HL-60 (cell line): ENCODE measurements around the gene TSPAN18.

Experiments
- DNase-seq, 2 experiments: peaks; one replicate each; pipeline ENCODE4 v3.0.0-alpha.2; 2010 to 2020; ENCODE audit warnings: low read depth in 1 of 2, low spot score in 1 of 2
- H3K27ac ChIP-seq: fragments of 250-450 bp; sonication (Bioruptor Pico); replicated peaks from 2 replicates; pipeline ENCODE4 v1.5.1; 2020; ENCODE audit warnings: mild to moderate bottlenecking, moderate library complexity
- H3K27me3 ChIP-seq: fragments of 250-450 bp; sonication (Bioruptor Pico); 2 replicates; pipeline ENCODE4 v1.5.1; 2021; ENCODE audit warnings: mild to moderate bottlenecking, moderate library complexity; ENCODE audit not compliant: insufficient read depth, poor library complexity, severe bottlenecking
- H3K4me3 ChIP-seq: replicated peaks from 2 replicates; pipeline ENCODE4 v1.5.1; 2011; ENCODE audit warnings: mild to moderate bottlenecking, control low read depth, low read length; ENCODE audit not compliant: insufficient read depth
- CTCF ChIP-seq: IDR thresholded peaks from one replicate; pipeline ENCODE4 v1.5.1; 2011; ENCODE audit warnings: low read length, control low read depth, inconsistent platforms; ENCODE audit not compliant: insufficient read depth
- GABPA ChIP-seq: IDR thresholded peaks from 2 replicates; pipeline ENCODE4 v1.6.1; 2012; ENCODE audit warnings: low read depth
- POLR2AphosphoS5 ChIP-seq: IDR thresholded peaks from 2 replicates; pipeline ENCODE4 v1.6.1; 2012; ENCODE audit warnings: low read depth
- REST ChIP-seq: IDR thresholded peaks from 2 replicates; pipeline ENCODE4 v1.6.1; 2012; ENCODE audit warnings: low read depth; ENCODE audit not compliant: insufficient replicate concordance
- SPI1 ChIP-seq: IDR thresholded peaks from 2 replicates; pipeline ENCODE4 v1.6.1; 2012; ENCODE audit warnings: low read depth, mild to moderate bottlenecking, borderline replicate concordance

The TSPAN18 gene

GRCh38 chr11:44952082-44952481 is 225.3 kb downstream of the TSPAN18 start:
- no peak for DNase-seq
- no peak for TF ChIP-seq CTCF
- no peak for TF ChIP-seq POLR2AphosphoS5
- TF ChIP-seq GABPA: no peak
- no peak for TF ChIP-seq SPI1
- TF ChIP-seq REST: no peak
- Histone ChIP-seq H3K27ac (no peak overlapping the region), H3K4me3 (no peak overlapping the region), H3K27me3 (peaks cover 12% of the 10 kb centered on the region)

- DNase-seq: no peak
- Histone ChIP-seq H3K4me3 (no peak overlapping the region), H3K27ac (no peak overlapping the region), H3K27me3 (peaks cover 12% of the 10 kb centered on the region)
- no peak for TF ChIP-seq CTCF
Measured at GRCh38 chr11:44952500-44953260, 225.9 kb downstream of the TSPAN18 start.

- Histone ChIP-seq H3K27me3 (peaks cover 8% of the 10 kb centered on the region), H3K4me3 (no peak overlapping the region), H3K27ac (peak overlapping the region; percentile 65)
- TF ChIP-seq CTCF: no peak
- no peak for TF ChIP-seq REST
- no peak for TF ChIP-seq GABPA
- peak in 1 of 2 experiments; percentile 21 for DNase-seq
Measured at GRCh38 chr11:44954051-44954906, 227.5 kb downstream of the TSPAN18 start.
